DMS 273 treated with DMSO at 0.1 percent for 48 hours (cell line): ENCODE data around the gene SPOUT1.

Experiments used
- DNase-seq: peaks from one replicate; lab custom pipeline; 2025; lab: John Stamatoyannopoulos, UW

Gene SPOUT1

DNA sequence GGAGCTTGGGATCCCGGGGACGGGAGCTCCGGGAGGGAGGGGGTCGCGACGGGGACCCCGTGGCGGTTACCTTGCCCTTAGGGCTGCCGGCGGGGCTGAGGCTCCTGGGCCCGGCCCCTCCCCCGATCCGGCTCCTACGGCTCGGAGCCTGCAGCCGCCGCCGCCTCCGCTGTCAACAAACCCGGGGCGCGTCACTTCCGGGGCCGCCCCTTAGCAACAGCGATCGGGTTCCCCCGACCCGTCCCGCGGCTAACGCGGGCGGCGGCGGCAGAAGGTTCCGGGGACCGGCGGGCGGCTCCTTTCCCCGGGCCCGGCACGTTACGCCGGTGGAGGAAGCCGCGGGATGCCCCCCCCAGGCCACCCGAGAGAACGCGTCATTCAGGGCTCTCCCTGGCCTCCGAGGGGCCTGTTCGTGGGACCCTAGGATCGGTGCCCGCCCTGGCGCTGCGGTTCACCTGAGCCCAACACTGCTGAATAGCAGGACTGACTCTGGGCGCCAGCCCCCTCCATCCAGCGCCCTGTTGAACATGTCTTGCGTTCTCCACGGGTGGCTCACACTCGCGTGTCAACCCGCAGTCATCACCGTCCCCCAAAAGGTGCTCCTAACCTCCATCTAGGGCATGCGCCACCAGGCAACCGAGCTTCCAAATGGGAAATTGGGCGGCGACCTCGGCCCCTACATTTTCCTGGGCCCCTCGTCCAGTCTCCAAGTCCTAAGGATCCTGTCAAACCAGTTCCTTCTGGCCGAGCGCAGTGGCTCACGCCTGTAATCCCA, 57.7 kb downstream of the SPOUT1 start, which contains the start of gene ZER1:
ZER1 (minus strand) TSS at position 183 of the 775 bp plus-strand sequence. CDS start 16,362 bp downstream, outside the sequence.
- DNase-seq: peak; percentile 63

DNA sequence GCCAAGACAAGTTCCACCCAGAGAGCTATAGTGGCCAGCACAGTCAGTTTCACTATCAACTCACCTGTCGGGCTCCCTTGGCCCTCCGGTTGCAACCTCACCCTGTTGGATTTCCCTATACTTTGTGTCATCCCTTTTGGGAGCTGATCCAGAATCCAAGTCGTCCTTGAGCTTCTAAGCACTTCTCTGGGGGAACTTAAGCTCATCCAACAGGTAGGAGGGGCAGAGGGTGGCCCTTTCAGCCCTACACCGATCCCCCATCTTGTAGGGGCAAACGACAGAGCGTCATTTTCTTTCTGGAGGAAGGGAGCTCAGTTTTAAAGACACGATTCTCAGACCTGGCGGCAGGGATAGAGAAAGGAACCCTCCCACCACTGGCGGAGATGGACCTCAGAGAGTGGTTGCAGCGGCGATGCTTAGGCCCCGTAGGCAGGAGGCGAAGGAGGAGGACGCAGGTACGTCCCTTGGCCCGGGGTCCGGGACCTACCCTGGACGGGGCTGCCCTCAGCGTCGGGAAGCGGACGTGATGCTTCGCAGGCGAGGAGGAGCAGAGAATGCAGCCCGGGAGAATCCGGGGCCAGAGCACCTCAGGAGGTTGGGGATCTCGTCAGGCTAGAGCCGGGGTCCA, 58.4 kb downstream of the SPOUT1 start:
- no peak for DNase-seq

DNA sequence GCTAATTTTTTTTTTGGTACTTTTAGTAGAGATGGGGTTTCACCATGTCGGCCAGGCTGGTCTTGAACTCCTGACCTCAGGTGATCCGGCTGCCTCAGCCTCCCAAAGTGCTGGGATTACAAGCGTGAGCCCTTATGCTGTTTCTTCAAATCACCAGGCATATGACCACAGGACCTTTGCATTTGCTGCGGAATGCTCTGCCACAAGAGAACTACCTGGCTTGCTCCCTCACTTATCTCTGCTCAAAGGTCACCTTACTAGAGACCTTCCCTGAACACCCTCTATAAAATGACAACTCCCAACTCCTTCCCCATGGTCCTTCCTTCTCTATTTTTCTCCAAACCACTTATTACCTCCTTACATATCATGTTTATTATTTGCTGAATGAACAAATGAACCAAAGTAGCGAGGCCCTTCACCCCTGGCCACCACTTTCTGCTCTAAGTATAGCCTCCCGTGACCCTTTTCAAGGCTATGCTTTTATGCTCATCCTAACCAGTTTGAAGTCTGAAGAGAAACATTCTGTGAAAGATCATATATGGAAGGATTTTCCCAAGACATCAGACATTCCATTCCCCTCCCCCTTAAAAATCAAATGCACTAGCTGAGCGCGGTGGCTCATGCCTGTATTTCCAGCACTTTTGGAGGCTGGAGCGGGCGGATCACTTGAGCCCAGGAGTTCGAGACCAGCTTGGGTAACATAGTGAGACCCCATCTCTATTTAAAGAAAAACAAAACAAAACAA, 59.1 kb downstream of the SPOUT1 start:
- no peak for DNase-seq
